ENCODE data around the gene ZKSCAN5. TPM values are rescaled to one million over a fixed set of nuclear protein-coding genes. Genes with fewer than 3 reads are reported as not detected.
"Not testable (repeated sequence)": the region's sequence is repeated elsewhere in the genome, so short reads cannot be mapped to it uniquely, and the experiment has no call there.

ZKSCAN5 gene
- total RNA-seq, 2 donors from 2014 or later: 5.1 to 10.2 TPM

GRCh38 chr7:99543081-99543671 is 38.7 kb downstream of the ZKSCAN5 start:
- H3K36me3 ChIP-seq: peaks cover 7% of the 10 kb centered on the region
- H3K9me3 ChIP-seq: peaks cover 29% of the 10 kb centered on the region
- no peaks in the 10 kb centered on the region for H3K27me3 ChIP-seq (replicated peaks; ENCODE audit: insufficient read depth)
- no peak for TF ChIP-seq CTCF (IDR thresholded peaks at IDR 0.05)
- no peak for ATAC-seq (ENCODE audit: insufficient number of reproducible peaks, low FRiP score, low read depth)
- DNase-seq (ENCODE audit: low spot score): no peak
- no peak overlapping the region for H3K4me3 ChIP-seq
- H3K27ac ChIP-seq: no peak overlapping the region
- H3K4me1 ChIP-seq (ENCODE audit: control insufficient read depth in 1 of 2, low read depth in 2 of 2): no peaks in the 10 kb centered on the region

- no peak for ATAC-seq (ENCODE audit: insufficient number of reproducible peaks, low FRiP score, low read depth)
- Histone ChIP-seq H3K4me1 (ENCODE audit: control insufficient read depth in 1 of 2, low read depth in 2 of 2) (no peaks in the 10 kb centered on the region), H3K36me3 (peaks cover 8% of the 10 kb centered on the region), H3K9me3 (peaks cover 25% of the 10 kb centered on the region), H3K27me3 (replicated peaks; ENCODE audit: insufficient read depth) (no peaks in the 10 kb centered on the region), H3K4me3 (no peak overlapping the region), H3K27ac (no peak overlapping the region)
- no peak for TF ChIP-seq CTCF (IDR thresholded peaks at IDR 0.05)
- DNase-seq (ENCODE audit: low spot score): no peak
Observed at GRCh38 chr7:99543916-99544315, 39.5 kb downstream of the ZKSCAN5 start.

- H3K9me3 ChIP-seq: peaks cover 16% of the 10 kb centered on the region
- ATAC-seq (ENCODE audit: insufficient number of reproducible peaks, low FRiP score, low read depth); H3K4me3 ChIP-seq; H3K36me3 ChIP-seq; DNase-seq (ENCODE audit: low spot score); H3K27ac ChIP-seq; H3K27me3 ChIP-seq (replicated peaks; ENCODE audit: insufficient read depth); H3K4me1 ChIP-seq (ENCODE audit: control insufficient read depth in 1 of 2, low read depth in 2 of 2): not testable (repeated sequence)
Observed at GRCh38 chr7:99545308-99545707, 40.8 kb downstream of the ZKSCAN5 start.

- not testable (repeated sequence) for ATAC-seq (ENCODE audit: insufficient number of reproducible peaks, low FRiP score, low read depth); H3K27ac ChIP-seq; H3K36me3 ChIP-seq; H3K4me3 ChIP-seq; H3K9me3 ChIP-seq; DNase-seq (ENCODE audit: low spot score); H3K4me1 ChIP-seq (ENCODE audit: control insufficient read depth in 1 of 2, low read depth in 2 of 2); H3K27me3 ChIP-seq (replicated peaks; ENCODE audit: insufficient read depth)
Observed at GRCh38 chr7:99549545-99549944, 45.1 kb downstream of the ZKSCAN5 start.

GRCh38 chr7:99551334-99551733 is 46.9 kb downstream of the ZKSCAN5 start:
- DNase-seq (ENCODE audit: low spot score) (no peak), ATAC-seq (ENCODE audit: insufficient number of reproducible peaks, low FRiP score, low read depth) (no peak)
- peak overlapping the region; percentile 75 for H3K4me3 ChIP-seq
- no peak for TF ChIP-seq CTCF (IDR thresholded peaks at IDR 0.05)
- peaks cover 8% of the 10 kb centered on the region for H3K36me3 ChIP-seq
- peak overlapping the region; percentile 61 to 64 for H3K27ac ChIP-seq
- H3K27me3 ChIP-seq (replicated peaks; ENCODE audit: insufficient read depth): no peaks in the 10 kb centered on the region
- H3K4me1 ChIP-seq (ENCODE audit: control insufficient read depth in 1 of 2, low read depth in 2 of 2): peaks cover 6 to 9% of the 10 kb centered on the region in 2 donors
- peaks cover 3% of the 10 kb centered on the region for H3K9me3 ChIP-seq

GRCh38 chr7:99551767-99552463 is 47.5 kb downstream of the ZKSCAN5 start, which contains the start of gene FAM200A:
Gene FAM200A, minus strand, starts transcription at chr7:99552114. Its CDS starts 3,707 bp downstream, at chr7:99548407.
- Histone ChIP-seq H3K36me3 (peaks cover 8% of the 10 kb centered on the region), H3K4me3 (peak within 1 kb of the TSS; percentile 75), H3K27ac (peak within 1 kb of the TSS; percentile 61 to 64), H3K9me3 (peaks cover 3% of the 10 kb centered on the region), H3K4me1 (ENCODE audit: control insufficient read depth in 1 of 2, low read depth in 2 of 2) (peaks cover 6 to 13% of the 10 kb centered on the region in 2 donors), H3K27me3 (replicated peaks; ENCODE audit: insufficient read depth) (no peaks in the 10 kb centered on the region)
- TF ChIP-seq CTCF (IDR thresholded peaks at IDR 0.05): no peak
- DNase-seq (ENCODE audit: low spot score) (peak; percentile 40), ATAC-seq (ENCODE audit: insufficient number of reproducible peaks, low FRiP score, low read depth) (peak; percentile 74)

Data from thoracic aorta (tissue), 2 donors.